ENCODE measurements around the gene CFAP92. TPM values are rescaled to one million over a fixed set of nuclear protein-coding genes. Genes with fewer than 3 reads are reported as not detected.
"Not testable (repeated sequence)": the region's sequence is repeated elsewhere in the genome, so short reads cannot be mapped to it uniquely, and the experiment has no call there.

Gene CFAP92
- total RNA-seq, 1 donor from 2014 or later, result not detected

- no peak for DNase-seq (ENCODE audit: low read depth)
- no peak overlapping the region for H3K4me3 ChIP-seq (ENCODE audit: low read depth, low read length)
- TF ChIP-seq, protein P1, sequence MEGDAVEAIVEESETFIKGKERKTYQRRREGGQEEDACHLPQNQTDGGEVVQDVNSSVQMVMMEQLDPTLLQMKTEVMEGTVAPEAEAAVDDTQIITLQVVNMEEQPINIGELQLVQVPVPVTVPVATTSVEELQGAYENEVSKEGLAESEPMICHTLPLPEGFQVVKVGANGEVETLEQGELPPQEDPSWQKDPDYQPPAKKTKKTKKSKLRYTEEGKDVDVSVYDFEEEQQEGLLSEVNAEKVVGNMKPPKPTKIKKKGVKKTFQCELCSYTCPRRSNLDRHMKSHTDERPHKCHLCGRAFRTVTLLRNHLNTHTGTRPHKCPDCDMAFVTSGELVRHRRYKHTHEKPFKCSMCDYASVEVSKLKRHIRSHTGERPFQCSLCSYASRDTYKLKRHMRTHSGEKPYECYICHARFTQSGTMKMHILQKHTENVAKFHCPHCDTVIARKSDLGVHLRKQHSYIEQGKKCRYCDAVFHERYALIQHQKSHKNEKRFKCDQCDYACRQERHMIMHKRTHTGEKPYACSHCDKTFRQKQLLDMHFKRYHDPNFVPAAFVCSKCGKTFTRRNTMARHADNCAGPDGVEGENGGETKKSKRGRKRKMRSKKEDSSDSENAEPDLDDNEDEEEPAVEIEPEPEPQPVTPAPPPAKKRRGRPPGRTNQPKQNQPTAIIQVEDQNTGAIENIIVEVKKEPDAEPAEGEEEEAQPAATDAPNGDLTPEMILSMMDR (conservative IDR thresholded peaks at IDR 0.05; ENCODE audit: low read depth, low read length), result no peak
These were observed 60.5 kb downstream of the CFAP92 start for GRCh38 chr3:128933213-128933921.

DNA sequence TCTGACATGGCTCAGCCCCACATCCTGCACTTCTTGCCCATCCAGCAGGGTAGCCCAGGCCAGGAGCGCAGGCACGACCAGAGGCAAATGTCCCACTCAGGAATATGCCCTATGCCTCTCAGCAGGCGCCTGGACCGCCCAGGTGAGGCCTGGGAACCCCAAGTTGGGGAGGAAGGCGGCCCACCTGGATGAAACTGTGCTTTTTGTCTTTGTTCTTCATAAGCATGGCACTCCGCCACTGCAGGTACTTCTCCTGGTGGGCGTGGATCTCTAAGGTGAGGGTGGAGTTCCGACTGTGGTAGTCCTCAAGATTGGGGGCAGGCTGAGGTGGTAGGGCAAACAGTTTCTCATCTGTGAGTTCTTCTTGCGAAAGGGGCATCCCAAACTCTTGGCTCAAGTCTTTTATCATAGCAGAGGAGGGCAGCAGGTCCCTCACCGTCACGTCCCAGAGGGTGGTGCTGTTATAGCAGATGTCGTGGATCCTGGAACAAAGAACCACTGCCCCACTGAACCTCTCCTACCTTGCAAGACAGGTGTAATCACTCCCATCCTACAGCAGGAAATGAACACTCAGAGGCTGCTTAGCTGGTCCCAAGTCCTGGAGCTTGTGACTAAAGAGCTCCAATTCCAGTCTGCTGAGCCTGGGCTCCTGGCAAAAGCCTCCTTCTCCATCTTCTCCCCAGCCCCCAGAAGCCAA is 61.2 kb downstream of the CFAP92 start:
- TF ChIP-seq, protein P1 (conservative IDR thresholded peaks at IDR 0.05; ENCODE audit: low read depth, low read length), result no peak
- H3K4me3 ChIP-seq (ENCODE audit: low read depth, low read length), result no peak overlapping the region
- DNase-seq (ENCODE audit: low read depth), result no peak

- H3K4me3 ChIP-seq (ENCODE audit: low read depth, low read length), result no peak overlapping the region
- DNase-seq (ENCODE audit: low read depth), result no peak
- TF ChIP-seq, protein P1 (conservative IDR thresholded peaks at IDR 0.05; ENCODE audit: low read depth, low read length), result no peak
These were observed 62.8 kb downstream of the CFAP92 start for GRCh38 chr3:128931046-128931445.

DNA sequence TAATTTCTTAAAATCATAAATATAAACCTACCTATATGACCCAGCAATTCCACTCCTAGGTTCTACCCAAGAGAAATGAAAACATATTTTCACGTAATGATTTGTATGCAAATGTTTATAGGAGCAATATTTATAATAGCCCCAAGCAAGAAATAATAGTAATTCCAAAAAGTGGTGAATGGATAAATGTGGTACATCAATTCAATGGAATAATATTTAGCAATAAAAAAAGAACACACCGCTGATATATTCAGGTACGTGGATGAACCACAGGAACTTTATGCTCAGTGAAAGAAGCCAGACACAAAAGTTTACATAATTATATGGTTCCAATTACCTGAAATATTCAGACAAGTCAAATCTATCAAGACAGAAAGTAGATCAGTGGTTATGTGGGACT is 64.5 kb downstream of the CFAP92 start:
- no peak overlapping the region for H3K4me3 ChIP-seq (ENCODE audit: low read depth, low read length)
- DNase-seq (ENCODE audit: low read depth), result no peak
- TF ChIP-seq, protein P1 (conservative IDR thresholded peaks at IDR 0.05; ENCODE audit: low read depth, low read length), result no peak

GRCh38 chr3:128923986-128924385 is 69.9 kb downstream of the CFAP92 start:
- not testable (repeated sequence) for DNase-seq (ENCODE audit: low read depth); H3K4me3 ChIP-seq (ENCODE audit: low read depth, low read length)

DNA sequence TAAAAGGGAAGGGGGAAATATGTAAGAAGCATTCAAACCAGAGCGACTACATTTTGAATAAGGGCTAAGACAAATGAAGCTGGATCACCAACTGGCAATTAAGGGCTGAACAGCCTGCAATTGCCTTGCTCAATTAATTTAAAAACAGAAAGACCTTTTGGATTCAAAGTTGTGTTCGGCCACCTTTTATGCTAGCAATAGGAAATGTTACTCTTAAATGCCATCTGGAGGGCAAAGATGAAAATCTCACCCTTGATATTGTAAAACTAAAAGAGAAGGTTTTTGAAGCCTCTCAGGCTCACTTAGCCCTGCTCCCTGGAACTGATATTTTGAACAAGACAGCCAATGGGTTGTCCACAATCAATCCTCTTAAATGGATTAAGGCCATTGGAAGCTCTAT is 70.3 kb downstream of the CFAP92 start:
- H3K4me3 ChIP-seq (ENCODE audit: low read depth, low read length), result no peak overlapping the region
- DNase-seq (ENCODE audit: low read depth), result no peak
- TF ChIP-seq, protein P1 (conservative IDR thresholded peaks at IDR 0.05; ENCODE audit: low read depth, low read length), result no peak

DNA sequence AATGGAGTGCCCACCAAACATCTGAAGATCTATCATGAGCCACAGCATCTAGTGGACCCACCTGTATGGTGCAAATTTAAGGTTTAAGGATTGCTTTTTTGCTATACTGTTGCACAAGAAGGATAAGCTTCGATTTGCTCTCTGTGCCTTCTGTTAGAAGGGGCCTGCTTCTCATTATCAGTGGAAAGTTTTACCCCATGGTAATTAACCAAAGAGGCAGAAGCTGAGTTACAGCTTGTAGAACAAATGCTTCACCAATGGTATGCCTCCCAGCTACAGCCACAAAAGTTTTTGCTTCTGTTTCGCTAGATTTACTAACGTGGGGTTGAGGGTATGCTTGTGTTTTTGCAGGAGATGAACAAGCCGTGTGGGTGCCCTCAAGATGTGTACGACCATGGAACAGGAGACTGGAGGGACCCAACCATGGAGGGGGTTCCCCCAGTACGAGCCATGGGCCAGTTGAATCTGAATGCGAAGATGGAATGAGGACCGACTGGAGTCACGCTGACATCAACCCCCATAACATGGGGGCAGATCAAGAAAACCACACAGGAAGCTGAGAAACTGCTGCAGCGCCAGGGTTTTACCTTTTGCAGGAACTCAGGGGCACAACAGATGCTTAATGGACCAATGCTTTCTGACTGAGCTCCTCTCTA is 70.9 kb downstream of the CFAP92 start:
- no peak for DNase-seq (ENCODE audit: low read depth)
- TF ChIP-seq, protein P1 (conservative IDR thresholded peaks at IDR 0.05; ENCODE audit: low read depth, low read length), result no peak
- H3K4me3 ChIP-seq (ENCODE audit: low read depth, low read length), result no peak overlapping the region

All from epithelial cell of proximal tubule (primary cell).